ENCODE results near the gene IQSEC1. TPM values are rescaled to one million over a fixed set of nuclear protein-coding genes. Genes with fewer than 3 reads are reported as not detected.
A peak's percentile ranks its signal among the peaks of the same experiment; 100 is the strongest.

IQSEC1 gene
- total RNA-seq, 3 donors from 2014 or later, result 26.9 to 45.4 (median 26.9) TPM

GRCh38 chr3:12985148-12985547 lies 88.1 kb downstream of the IQSEC1 start:
- H3K27ac ChIP-seq, result no peak overlapping the region
- no peaks in the 10 kb centered on the region for H3K36me3 ChIP-seq
- DNase-seq (ENCODE audit: low spot score in 2 of 2), result no peak
- no peaks in the 10 kb centered on the region for H3K4me1 ChIP-seq
- TF ChIP-seq CTCF (IDR thresholded peaks at IDR 0.05) (no peak), POLR2AphosphoS5 (IDR thresholded peaks at IDR 0.05) (no peak), POLR2A (IDR thresholded peaks at IDR 0.05) (no peak)
- H3K27me3 ChIP-seq, result no peaks in the 10 kb centered on the region
- no peak overlapping the region for H3K4me3 ChIP-seq
- no peaks in the 10 kb centered on the region for H3K9me3 ChIP-seq
- intact Hi-C loops (cut with DNase I; ENCODE audit: low total_unique reads), result loop anchor here (5.0 kb wide), 1 partner anchor 1338 kb away; no protein-coding TSS in a partner anchor

DNA sequence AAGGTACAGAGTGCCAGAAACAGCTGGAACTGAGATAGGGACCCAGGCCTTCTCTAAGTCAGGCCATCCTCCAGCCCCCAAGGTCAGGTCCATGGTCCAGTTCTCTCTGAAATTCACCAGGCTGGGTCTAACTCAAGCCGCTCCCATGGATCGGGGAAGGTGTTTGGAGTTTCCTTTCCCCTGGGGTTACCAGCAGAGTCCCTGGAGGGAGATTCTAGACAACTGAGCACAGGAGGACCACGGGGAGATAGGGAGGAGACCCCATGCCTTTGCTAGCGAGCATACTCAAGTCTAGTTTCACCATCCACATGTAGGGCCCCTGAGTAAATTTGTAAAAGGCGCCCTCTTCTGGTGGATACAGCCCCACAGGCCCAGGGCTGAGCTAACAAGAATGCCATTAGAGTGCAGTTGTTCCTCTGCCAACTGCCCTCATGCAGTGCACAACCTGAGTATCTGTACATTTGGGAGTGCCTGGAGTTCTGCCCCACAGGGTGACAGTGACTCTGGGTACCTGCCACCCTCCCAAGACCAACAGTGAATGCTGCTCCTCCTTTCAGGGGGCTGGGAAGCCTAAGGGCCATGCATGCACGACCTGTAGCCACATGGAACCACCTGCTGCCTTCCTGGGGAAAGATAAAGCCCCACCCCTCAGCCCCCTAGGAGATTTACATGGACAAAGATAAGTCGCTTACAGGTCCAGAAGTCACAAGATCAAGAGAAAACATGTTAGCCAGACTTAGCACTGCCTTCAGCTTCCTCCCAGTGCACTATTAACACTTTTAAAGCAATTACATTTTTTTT lies 89.0 kb downstream of the IQSEC1 start:
- Histone ChIP-seq H3K4me1 (no peaks in the 10 kb centered on the region), H3K9me3 (no peaks in the 10 kb centered on the region), H3K27ac (no peak overlapping the region), H3K4me3 (no peak overlapping the region), H3K27me3 (no peaks in the 10 kb centered on the region), H3K36me3 (no peaks in the 10 kb centered on the region)
- intact Hi-C loops (cut with DNase I; ENCODE audit: low total_unique reads), result no loop called here
- peak; percentile 60 to 61 for DNase-seq (ENCODE audit: low spot score in 2 of 2)
- TF ChIP-seq POLR2AphosphoS5 (IDR thresholded peaks at IDR 0.05) (no peak), CTCF (IDR thresholded peaks at IDR 0.05) (peak; percentile 6 to 59 (median 56)), POLR2A (IDR thresholded peaks at IDR 0.05) (no peak)

DNA sequence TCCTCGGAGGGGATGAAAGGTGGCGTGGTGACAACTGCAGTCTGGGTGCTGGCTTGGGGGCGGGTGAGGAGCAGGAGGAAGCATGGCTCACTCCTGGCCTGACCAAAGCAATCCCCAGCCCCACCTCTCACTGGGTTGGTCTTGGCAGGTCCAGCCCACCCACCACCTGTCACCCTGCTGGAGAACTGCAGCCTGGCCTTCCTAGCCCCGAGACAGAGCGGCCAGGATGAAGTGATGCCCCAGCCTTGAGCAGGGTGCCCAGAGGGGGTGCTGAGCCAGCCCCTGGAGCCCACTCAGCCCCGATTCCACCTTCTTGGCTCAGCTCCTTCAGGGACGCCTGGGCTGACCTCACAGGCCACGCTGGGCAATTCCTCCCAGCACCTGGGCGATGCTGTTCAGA lies 89.9 kb downstream of the IQSEC1 start:
- H3K9me3 ChIP-seq, result no peaks in the 10 kb centered on the region
- no peaks in the 10 kb centered on the region for H3K36me3 ChIP-seq
- intact Hi-C loops (cut with DNase I; ENCODE audit: low total_unique reads), result no loop called here
- no peak overlapping the region for H3K4me3 ChIP-seq
- no peaks in the 10 kb centered on the region for H3K27me3 ChIP-seq
- no peak for TF ChIP-seq POLR2AphosphoS5 (IDR thresholded peaks at IDR 0.05)
- no peak for TF ChIP-seq CTCF (IDR thresholded peaks at IDR 0.05)
- TF ChIP-seq POLR2A (IDR thresholded peaks at IDR 0.05), result no peak
- no peaks in the 10 kb centered on the region for H3K4me1 ChIP-seq
- H3K27ac ChIP-seq, result no peak overlapping the region
- no peak for DNase-seq (ENCODE audit: low spot score in 2 of 2)

DNA sequence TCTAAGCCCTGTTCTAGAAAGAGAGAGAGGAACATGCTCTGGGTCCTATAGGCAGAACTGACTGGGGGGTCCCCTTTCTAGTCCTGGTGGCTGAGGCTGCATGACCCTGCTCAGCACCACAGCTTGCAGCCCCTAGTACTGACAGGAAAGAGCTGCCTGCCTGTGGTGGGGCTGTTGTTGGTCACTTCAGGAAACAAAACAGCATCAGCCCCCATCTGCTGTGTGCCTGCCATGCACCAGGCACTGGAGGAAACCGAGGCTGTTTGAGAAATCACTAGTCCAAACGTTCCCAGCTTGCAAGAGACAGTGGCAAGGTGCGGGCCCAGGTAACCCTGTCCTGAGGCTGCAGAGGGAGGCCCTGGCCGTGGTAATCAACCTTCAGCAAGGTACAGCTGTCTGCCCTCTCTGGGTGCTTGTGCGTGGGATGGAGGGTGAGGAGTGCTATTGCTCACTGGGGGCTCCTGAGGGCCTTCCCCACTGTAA lies 90.6 kb downstream of the IQSEC1 start:
- intact Hi-C loops (cut with DNase I; ENCODE audit: low total_unique reads), result no loop called here
- Histone ChIP-seq H3K9me3 (no peaks in the 10 kb centered on the region), H3K27ac (no peak overlapping the region), H3K4me3 (no peak overlapping the region), H3K27me3 (no peaks in the 10 kb centered on the region), H3K4me1 (no peaks in the 10 kb centered on the region), H3K36me3 (no peaks in the 10 kb centered on the region)
- no peak for TF ChIP-seq POLR2A (IDR thresholded peaks at IDR 0.05)
- TF ChIP-seq CTCF (IDR thresholded peaks at IDR 0.05), result no peak
- TF ChIP-seq POLR2AphosphoS5 (IDR thresholded peaks at IDR 0.05), result no peak
- no peak for DNase-seq (ENCODE audit: low spot score in 2 of 2)

Measured in breast epithelium (tissue), 4 donors.